Ishikawa (cell line): ENCODE measurements around the gene PLXNC1.

Experiments
- CREB1 ChIP-seq: IDR thresholded peaks from 2 replicates; pipeline ENCODE4 v1.6.1; 2012; ENCODE audit warnings: low read depth
- EGR1 ChIP-seq: IDR thresholded peaks from 2 replicates; pipeline ENCODE4 v1.6.1; 2012
- EP300 ChIP-seq: IDR thresholded peaks from 2 replicates; pipeline ENCODE4 v1.6.1; 2012; ENCODE audit warnings: borderline replicate concordance
- FOXM1 ChIP-seq: IDR thresholded peaks from 2 replicates; pipeline ENCODE4 v1.6.1; 2012; ENCODE audit warnings: low read depth, borderline replicate concordance
- MAX ChIP-seq: IDR thresholded peaks from 2 replicates; pipeline ENCODE4 v1.6.1; 2012
- RAD21 ChIP-seq: IDR thresholded peaks from 2 replicates; pipeline ENCODE4 v1.6.1; 2012; ENCODE audit warnings: low read depth
- TAF1 ChIP-seq: IDR thresholded peaks from 2 replicates; pipeline ENCODE4 v1.6.1; 2012; ENCODE audit warnings: low read depth, mild to moderate bottlenecking
- TCF12 ChIP-seq: IDR thresholded peaks from 2 replicates; pipeline ENCODE4 v1.6.1; 2012; ENCODE audit warnings: low read depth
- TEAD4 ChIP-seq: IDR thresholded peaks from 2 replicates; pipeline ENCODE4 v1.6.1; 2012
- YY1 ChIP-seq: IDR thresholded peaks from 2 replicates; pipeline ENCODE4 v1.6.1; 2012; ENCODE audit warnings: low read depth
- ZBTB7A ChIP-seq: IDR thresholded peaks from 2 replicates; pipeline ENCODE4 v1.6.1; 2012; ENCODE audit warnings: low read depth
- TF ChIP-seq, protein P1 (sequence below): IDR thresholded peaks from 2 replicates; pipeline ENCODE4 v1.6.1; 2012; ENCODE audit warnings: low read depth, mild to moderate bottlenecking
- TF ChIP-seq, protein P2 (sequence below): IDR thresholded peaks from 2 replicates; pipeline ENCODE4 v1.6.1; 2012

DNA sequence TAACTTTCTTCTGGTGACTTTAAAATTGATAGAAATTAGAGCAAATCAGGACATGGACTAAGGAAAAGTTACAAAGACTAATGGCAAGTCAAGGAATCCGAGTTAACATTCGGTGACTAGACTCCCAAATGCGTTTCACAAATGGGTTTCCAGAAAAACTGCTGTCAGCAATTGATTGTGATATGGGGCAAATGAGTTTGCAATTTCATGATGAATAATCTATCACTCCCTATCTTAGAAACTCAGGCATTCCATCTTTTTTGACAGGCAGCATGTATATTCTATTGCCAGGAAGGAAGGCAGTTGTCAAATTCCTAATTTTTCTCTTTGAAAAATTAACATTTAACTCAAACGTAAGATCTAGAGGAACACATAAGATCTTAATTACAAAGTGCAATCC, 40.5 kb upstream of the PLXNC1 start:
- TF ChIP-seq EP300: no peak
- no peak for TF ChIP-seq YY1
- TF ChIP-seq, protein P1, sequence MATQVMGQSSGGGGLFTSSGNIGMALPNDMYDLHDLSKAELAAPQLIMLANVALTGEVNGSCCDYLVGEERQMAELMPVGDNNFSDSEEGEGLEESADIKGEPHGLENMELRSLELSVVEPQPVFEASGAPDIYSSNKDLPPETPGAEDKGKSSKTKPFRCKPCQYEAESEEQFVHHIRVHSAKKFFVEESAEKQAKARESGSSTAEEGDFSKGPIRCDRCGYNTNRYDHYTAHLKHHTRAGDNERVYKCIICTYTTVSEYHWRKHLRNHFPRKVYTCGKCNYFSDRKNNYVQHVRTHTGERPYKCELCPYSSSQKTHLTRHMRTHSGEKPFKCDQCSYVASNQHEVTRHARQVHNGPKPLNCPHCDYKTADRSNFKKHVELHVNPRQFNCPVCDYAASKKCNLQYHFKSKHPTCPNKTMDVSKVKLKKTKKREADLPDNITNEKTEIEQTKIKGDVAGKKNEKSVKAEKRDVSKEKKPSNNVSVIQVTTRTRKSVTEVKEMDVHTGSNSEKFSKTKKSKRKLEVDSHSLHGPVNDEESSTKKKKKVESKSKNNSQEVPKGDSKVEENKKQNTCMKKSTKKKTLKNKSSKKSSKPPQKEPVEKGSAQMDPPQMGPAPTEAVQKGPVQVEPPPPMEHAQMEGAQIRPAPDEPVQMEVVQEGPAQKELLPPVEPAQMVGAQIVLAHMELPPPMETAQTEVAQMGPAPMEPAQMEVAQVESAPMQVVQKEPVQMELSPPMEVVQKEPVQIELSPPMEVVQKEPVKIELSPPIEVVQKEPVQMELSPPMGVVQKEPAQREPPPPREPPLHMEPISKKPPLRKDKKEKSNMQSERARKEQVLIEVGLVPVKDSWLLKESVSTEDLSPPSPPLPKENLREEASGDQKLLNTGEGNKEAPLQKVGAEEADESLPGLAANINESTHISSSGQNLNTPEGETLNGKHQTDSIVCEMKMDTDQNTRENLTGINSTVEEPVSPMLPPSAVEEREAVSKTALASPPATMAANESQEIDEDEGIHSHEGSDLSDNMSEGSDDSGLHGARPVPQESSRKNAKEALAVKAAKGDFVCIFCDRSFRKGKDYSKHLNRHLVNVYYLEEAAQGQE: no peak
- no peak for TF ChIP-seq TEAD4
- no peak for TF ChIP-seq CREB1
- no peak for TF ChIP-seq EGR1
- TF ChIP-seq TAF1: no peak
- no peak for TF ChIP-seq FOXM1
- TF ChIP-seq RAD21: no peak
- TF ChIP-seq, protein P2, sequence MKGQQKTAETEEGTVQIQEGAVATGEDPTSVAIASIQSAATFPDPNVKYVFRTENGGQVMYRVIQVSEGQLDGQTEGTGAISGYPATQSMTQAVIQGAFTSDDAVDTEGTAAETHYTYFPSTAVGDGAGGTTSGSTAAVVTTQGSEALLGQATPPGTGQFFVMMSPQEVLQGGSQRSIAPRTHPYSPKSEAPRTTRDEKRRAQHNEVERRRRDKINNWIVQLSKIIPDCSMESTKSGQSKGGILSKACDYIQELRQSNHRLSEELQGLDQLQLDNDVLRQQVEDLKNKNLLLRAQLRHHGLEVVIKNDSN: no peak
- no peak for TF ChIP-seq ZBTB7A
- no peak for TF ChIP-seq TCF12
- TF ChIP-seq MAX: no peak
